A549 (cell line): ENCODE results near the gene CHTF8. TPM values are rescaled to one million over a fixed set of nuclear protein-coding genes. Genes with fewer than 3 reads are reported as not detected.

Experiments used
- ATAC-seq, 2 experiments: fragments of 200-7000 bp in 1 of 2; fragments of >200 bp in 1 of 2; cut with Nextera tagmentation in 1 of 2; cut with Tn5 transposase in 1 of 2; 3 replicates each; pipeline versions ENCODE4 v1.8.0 to v1.9.1; 2018 to 2020; ENCODE audit warnings: mild to moderate bottlenecking in 1 of 2, moderate library complexity in 1 of 2
- CTCF ChIA-PET: fragments of 300-600 bp; sonication (Branson Sonifier 250); formaldehyde crosslinking; extraction: SDS; loops from one replicate; lab custom pipeline; 2021; ENCODE audit warnings: antibody characterized with exemption, inconsistent platforms; lab: Yijun Ruan, JAX
- POLR2A ChIA-PET: fragments of 350-600 bp; formaldehyde crosslinking; extraction: SDS; loops from one replicate; lab custom pipeline; 2021; ENCODE audit warnings: antibody characterized with exemption, inconsistent platforms; lab: Yijun Ruan, JAX
- DNase-seq, 2 experiments: peaks; one replicate each; pipeline versions ENCODE4 v3.0.0 to v3.0.0-alpha.2; 2011 to 2016; ENCODE audit warnings: low read depth in 1 of 2, low spot score in 1 of 2
- FAIRE-seq: peaks from 2 replicates; lab custom pipeline; 2011; peaks lifted over from hg19 to GRCh38; lab: Jason Lieb, UNC
- H3K27ac ChIP-seq, 2 experiments: fragments of >200 bp; sonication (Bioruptor Twin); formaldehyde crosslinking; 3 replicates each; pipeline ENCODE4 v1.5.1; 2016 to 2017
- H3K4me1 ChIP-seq: fragments of >200 bp; sonication (Bioruptor Twin); formaldehyde crosslinking; 3 replicates; pipeline ENCODE4 v1.6.1; 2016
- H3K4me2 ChIP-seq: fragments of >200 bp; sonication (Bioruptor Twin); formaldehyde crosslinking; 3 replicates; pipeline ENCODE4 v1.6.1; 2016
- H3K4me3 ChIP-seq: fragments of >200 bp; sonication (Bioruptor Twin); formaldehyde crosslinking; 3 replicates; pipeline ENCODE4 v1.5.1; 2016
- H3K9me3 ChIP-seq: fragments of >200 bp; sonication (Bioruptor Twin); formaldehyde crosslinking; 3 replicates; pipeline ENCODE4 v1.6.1; 2016
- CBX2 ChIP-seq: fragments of 200-600 bp; sonication (generic); IDR thresholded peaks from 2 replicates; pipeline ENCODE4 v1.6.1; 2016; ENCODE audit warnings: low read depth, mild to moderate bottlenecking, borderline replicate concordance
- CBX8 ChIP-seq: fragments of 200-600 bp; sonication (generic); IDR thresholded peaks from 2 replicates; pipeline ENCODE4 v1.6.1; 2016
- CEBPB ChIP-seq, 2 experiments: fragments of >200 bp in 1 of 2; sonication (Bioruptor Twin) in 1 of 2; formaldehyde crosslinking in 1 of 2; IDR thresholded peaks; 2 replicates each; pipeline ENCODE4 v1.6.1; 2012 to 2016
- EHF ChIP-seq: fragments of 250-450 bp; sonication (Bioruptor Pico); IDR thresholded peaks from 2 replicates; pipeline ENCODE4 v1.5.0; 2020; ENCODE audit warnings: mild to moderate bottlenecking
- EHMT2 ChIP-seq: fragments of 200-600 bp; sonication (generic); IDR thresholded peaks from 2 replicates; pipeline ENCODE4 v1.6.1; 2016; ENCODE audit warnings: antibody characterized with exemption, low read depth, mild to moderate bottlenecking, moderate library complexity
- ELK1 ChIP-seq: fragments of 150-350 bp; IDR thresholded peaks from 2 replicates; pipeline ENCODE4 v1.6.1; 2014; ENCODE audit warnings: low read depth, mild to moderate bottlenecking, low read length
- EP300 ChIP-seq, 2 experiments: fragments of >200 bp; sonication (Bioruptor Twin); formaldehyde crosslinking; IDR thresholded peaks; 2 replicates in 1 of 2; 3 replicates in 1 of 2; pipeline ENCODE4 v1.6.1; 2016 to 2017
- ESRRA ChIP-seq: fragments of 150-350 bp; IDR thresholded peaks from 2 replicates; pipeline ENCODE4 v1.6.1; 2014; ENCODE audit warnings: mild to moderate bottlenecking, low read length, borderline replicate concordance
- FOXS1 ChIP-seq: fragments of 250-450 bp; sonication (Bioruptor Pico); IDR thresholded peaks from 2 replicates; pipeline ENCODE4 v1.5.0; 2020; ENCODE audit warnings: mild to moderate bottlenecking, moderate library complexity
- GATA3 ChIP-seq: IDR thresholded peaks from 2 replicates; pipeline ENCODE4 v1.6.1; 2012; ENCODE audit warnings: borderline replicate concordance
- HDAC2 ChIP-seq: fragments of 200-600 bp; sonication (generic); IDR thresholded peaks from 2 replicates; pipeline ENCODE4 v1.6.1; 2016
- HEYL ChIP-seq: fragments of 250-450 bp; sonication (Bioruptor Pico); IDR thresholded peaks from 2 replicates; pipeline ENCODE4 v1.8.0; 2021; ENCODE audit warnings: mild to moderate bottlenecking, moderate library complexity
- HMGXB4 ChIP-seq: fragments of 250-450 bp; sonication (Bioruptor Pico); IDR thresholded peaks from 2 replicates; pipeline ENCODE4 v1.5.0; 2021; ENCODE audit warnings: mild to moderate bottlenecking, moderate library complexity, borderline replicate concordance
- JUN ChIP-seq, 2 experiments: fragments of >200 bp; sonication (Bioruptor Twin); formaldehyde crosslinking; IDR thresholded peaks; 2 replicates in 1 of 2; 3 replicates in 1 of 2; pipeline ENCODE4 v1.6.1; 2016 to 2017
- KDM5A ChIP-seq: fragments of 200-600 bp; sonication (generic); IDR thresholded peaks from 2 replicates; pipeline ENCODE4 v1.6.1; 2016; ENCODE audit warnings: antibody characterized with exemption, mild to moderate bottlenecking
- MAZ ChIP-seq: fragments of 150-350 bp; IDR thresholded peaks from 2 replicates; pipeline ENCODE4 v1.6.1; 2014; ENCODE audit warnings: antibody characterized with exemption, low read depth, low read length, borderline replicate concordance
- NFE2L2 ChIP-seq: fragments of 150-350 bp; conservative IDR thresholded peaks from 2 replicates; pipeline ENCODE4 v1.6.1; 2014; ENCODE audit warnings: low read length
- NR3C1 ChIP-seq: fragments of >200 bp; sonication (Bioruptor Twin); formaldehyde crosslinking; IDR thresholded peaks from 3 replicates; pipeline ENCODE4 v1.6.1; 2017
- PHF8 ChIP-seq: fragments of 200-600 bp; sonication (generic); IDR thresholded peaks from 2 replicates; pipeline ENCODE4 v1.6.1; 2016; ENCODE audit warnings: low read depth, mild to moderate bottlenecking, antibody characterized with exemption, moderate library complexity, borderline replicate concordance
- POLR2A ChIP-seq: IDR thresholded peaks from 2 replicates; pipeline ENCODE4 v1.6.1; 2012; ENCODE audit warnings: mild to moderate bottlenecking, low read length
- POLR2AphosphoS2 ChIP-seq: conservative IDR thresholded peaks from 2 replicates; pipeline ENCODE4 v1.6.1; 2012; ENCODE audit warnings: low read length, improper control_type of control experiment, inconsistent platforms
- RARB ChIP-seq: fragments of 250-450 bp; sonication (Bioruptor Pico); IDR thresholded peaks from 2 replicates; pipeline ENCODE4 v1.8.0; 2021; ENCODE audit warnings: mild to moderate bottlenecking, moderate library complexity
- RFX5 ChIP-seq: fragments of 450-650 bp; IDR thresholded peaks from 2 replicates; pipeline ENCODE4 v1.7.1; 2014; ENCODE audit warnings: antibody characterized with exemption, mild to moderate bottlenecking, moderate library complexity
- RNF2 ChIP-seq: fragments of 200-600 bp; sonication (generic); IDR thresholded peaks from 2 replicates; pipeline ENCODE4 v1.6.1; 2016; ENCODE audit warnings: low read depth, mild to moderate bottlenecking, antibody characterized with exemption, moderate library complexity, borderline replicate concordance
- SMC3 ChIP-seq: fragments of >200 bp; sonication (Bioruptor Twin); formaldehyde crosslinking; IDR thresholded peaks from 3 replicates; pipeline ENCODE4 v1.6.1; 2018; ENCODE audit warnings: inconsistent platforms
- SREBF2 ChIP-seq: fragments of 450-650 bp; IDR thresholded peaks from 2 replicates; pipeline ENCODE4 v1.6.1; 2014; ENCODE audit warnings: mild to moderate bottlenecking, moderate library complexity
- TFCP2L1 ChIP-seq: fragments of 250-450 bp; sonication (Bioruptor Pico); IDR thresholded peaks from 2 replicates; pipeline ENCODE4 v1.5.0; 2021; ENCODE audit warnings: mild to moderate bottlenecking
- ZC3H11A ChIP-seq: fragments of 450-650 bp; IDR thresholded peaks from 2 replicates; pipeline ENCODE4 v1.6.1; 2014; ENCODE audit warnings: antibody characterized with exemption, mild to moderate bottlenecking
- ZFP36 ChIP-seq: fragments of 450-650 bp; IDR thresholded peaks from 2 replicates; pipeline ENCODE4 v1.6.1; 2014; ENCODE audit warnings: borderline replicate concordance; ENCODE audit not compliant: partially characterized antibody
- WGBS: methylation state at CpG from one replicate; pipeline ENCODE4 v1.1.6; 2017; ENCODE audit errors: missing lambda C conversion rate; 5-methylcytosine and 5-hydroxymethylcytosine counted together
- polyA plus RNA-seq, 4 experiments: library from polyadenylated mRNA; depleted of rRNA in 3 of 4; stranded (reverse); fragments of >200 nt; fragmentation: RNase III in 1 of 4; extraction: RNeasy Plus Mini Kit Qiagen cat#74134 plus additional on column Dnase treatment in 1 of 4; gene quantifications; 2 replicates in 3 of 4; 3 replicates in 1 of 4; pipeline ENCODE4 v1.2.3, GENCODE V29; 2011 to 2017
- TF ChIP-seq, protein P1 (sequence below): IDR thresholded peaks from 2 replicates; pipeline ENCODE4 v1.6.1; 2012
- TF ChIP-seq, protein P2 (sequence below): fragments of 450-650 bp; IDR thresholded peaks from 2 replicates; pipeline ENCODE4 v1.6.1; 2014; ENCODE audit warnings: antibody characterized with exemption

The CHTF8 gene
- polyA plus RNA-seq, 2 of the 4 experiments (the other 2 are of a cell fraction) = 78.7 to 81.6 TPM

- Histone ChIP-seq H3K4me3 (no peak overlapping the region), H3K4me1 (no peaks in the 10 kb centered on the region), H3K9me3 (no peaks in the 10 kb centered on the region), H3K4me2 (no peak overlapping the region), H3K27ac (no peak overlapping the region)
- ChIA-PET CTCF (interaction anchor here (0.8 to 24.8 kb wide), 7 partner anchors 9 to 529 kb away, joined by 3 to 503 read pairs (median 4); partner anchors contain the start of gene HAS3), POLR2A (no interaction called here)
- 91% methylated on average over 2 of the region's 2 CpGs for WGBS
- no peak for ATAC-seq
- FAIRE-seq = no peak
- no peak for TF ChIP-seq JUN (IDR thresholded peaks at IDR 0.05)
- TF ChIP-seq EHMT2 = no peak
- no peak for TF ChIP-seq FOXS1 (CRISPR knock-in tag)
- TF ChIP-seq HDAC2 = no peak
- no peak for TF ChIP-seq CBX8
- TF ChIP-seq HEYL (CRISPR knock-in tag) = no peak
- no peak for TF ChIP-seq POLR2A
- no peak for TF ChIP-seq CBX2
- no peak for TF ChIP-seq SMC3
- DNase-seq = no peak
Measured at GRCh38 chr16:69119536-69119935, 12.9 kb downstream of the CHTF8 start.

GRCh38 chr16:69118994-69119393 is 13.4 kb downstream of the CHTF8 start:
- Histone ChIP-seq H3K9me3 (no peaks in the 10 kb centered on the region), H3K4me3 (no peak overlapping the region), H3K4me1 (no peaks in the 10 kb centered on the region), H3K27ac (no peak overlapping the region), H3K4me2 (no peak overlapping the region)
- ATAC-seq (no peak), FAIRE-seq (no peak), DNase-seq (no peak)
- ChIA-PET CTCF (interaction anchor here (0.8 to 24.8 kb wide), 7 partner anchors 9 to 528 kb away, joined by 3 to 503 read pairs (median 4); partner anchors contain the start of gene HAS3), POLR2A (no interaction called here)
- TF ChIP-seq ZC3H11A = no peak
- no peak for TF ChIP-seq EP300 (IDR thresholded peaks at IDR 0.05)
- TF ChIP-seq RARB (CRISPR knock-in tag) = no peak
- TF ChIP-seq CEBPB (IDR thresholded peaks at IDR 0.05) = no peak
- no peak for TF ChIP-seq MAZ
- 91% methylated on average over 2 of the region's 2 CpGs for WGBS

DNA sequence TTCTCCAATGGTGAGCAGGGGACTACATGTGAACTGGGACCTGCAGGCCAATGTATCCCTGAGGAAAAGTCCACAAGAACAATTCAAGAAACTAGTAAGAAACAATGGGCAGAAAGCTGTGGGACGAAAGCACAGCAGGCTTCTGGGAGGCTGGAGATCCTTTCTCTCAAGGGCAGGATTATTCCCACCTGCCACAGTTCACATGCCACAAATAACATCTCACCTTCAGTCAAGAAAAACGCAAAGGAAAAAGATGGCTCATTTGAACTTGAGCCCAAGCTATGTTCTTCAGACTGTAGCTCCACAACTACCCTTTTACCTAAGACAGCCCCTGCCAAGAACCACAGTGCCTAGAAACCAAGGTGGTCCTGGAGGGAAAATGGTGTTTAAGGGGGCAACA is 13.9 kb downstream of the CHTF8 start:
- POLR2A ChIA-PET = no interaction called here
- DNase-seq = no peak
- Histone ChIP-seq H3K9me3 (no peaks in the 10 kb centered on the region), H3K4me2 (no peak overlapping the region), H3K4me1 (no peaks in the 10 kb centered on the region), H3K27ac (no peak overlapping the region), H3K4me3 (no peak overlapping the region)
- no peak for TF ChIP-seq NFE2L2
- TF ChIP-seq EHMT2 = no peak
- no peak for TF ChIP-seq RFX5
- TF ChIP-seq RARB (CRISPR knock-in tag) = no peak
- no peak for TF ChIP-seq TFCP2L1 (CRISPR knock-in tag)
- no peak for TF ChIP-seq ZC3H11A
- TF ChIP-seq EHF = no peak
- TF ChIP-seq NR3C1 = no peak
- no peak for TF ChIP-seq ELK1
- TF ChIP-seq POLR2AphosphoS2 = no peak
- TF ChIP-seq, protein P1, sequence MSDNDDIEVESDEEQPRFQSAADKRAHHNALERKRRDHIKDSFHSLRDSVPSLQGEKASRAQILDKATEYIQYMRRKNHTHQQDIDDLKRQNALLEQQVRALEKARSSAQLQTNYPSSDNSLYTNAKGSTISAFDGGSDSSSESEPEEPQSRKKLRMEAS = no peak
- no peak for TF ChIP-seq GATA3
- no peak for ATAC-seq
- WGBS = 78% methylated on average over 2 of the region's 2 CpGs
- CTCF ChIA-PET = interaction anchor here (1.2 to 24.8 kb wide), 5 partner anchors 13 to 590 kb away, joined by 3 to 503 read pairs (median 5); partner anchors contain the start of gene HAS3
- FAIRE-seq = no peak

- no peak overlapping the region for H3K4me3 ChIP-seq
- H3K4me2 ChIP-seq = no peak overlapping the region
- 76% methylated on average over 6 of the region's 6 CpGs for WGBS
- H3K4me1 ChIP-seq = no peaks in the 10 kb centered on the region
- ATAC-seq = no peak
- DNase-seq = no peak
- ChIA-PET CTCF (interaction anchor here (0.5 to 24.8 kb wide), 7 partner anchors 9 to 269 kb away, joined by 3 to 503 read pairs (median 4); no protein-coding TSS in a partner anchor), POLR2A (interaction anchor here (1.5 kb wide), 1 partner anchor 11 kb away, joined by 5 read pairs; the partner anchor contains the start of gene HAS3)
- no peaks in the 10 kb centered on the region for H3K9me3 ChIP-seq
- no peak overlapping the region for H3K27ac ChIP-seq
- FAIRE-seq = no peak
- TF ChIP-seq KDM5A (no peak), HMGXB4 (CRISPR knock-in tag) (no peak), SMC3 (no peak), PHF8 (no peak), SREBF2 (no peak), RNF2 (no peak), ESRRA (no peak), RFX5 (no peak), ZFP36 (no peak)
- TF ChIP-seq, protein P2, sequence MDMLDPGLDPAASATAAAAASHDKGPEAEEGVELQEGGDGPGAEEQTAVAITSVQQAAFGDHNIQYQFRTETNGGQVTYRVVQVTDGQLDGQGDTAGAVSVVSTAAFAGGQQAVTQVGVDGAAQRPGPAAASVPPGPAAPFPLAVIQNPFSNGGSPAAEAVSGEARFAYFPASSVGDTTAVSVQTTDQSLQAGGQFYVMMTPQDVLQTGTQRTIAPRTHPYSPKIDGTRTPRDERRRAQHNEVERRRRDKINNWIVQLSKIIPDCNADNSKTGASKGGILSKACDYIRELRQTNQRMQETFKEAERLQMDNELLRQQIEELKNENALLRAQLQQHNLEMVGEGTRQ = no peak
Measured at GRCh38 chr16:69116906-69117305, 15.5 kb downstream of the CHTF8 start.
